HG02885 (cell line): ENCODE measurements around the gene UQCRHL.

Experiments used
- ATAC-seq: cut with Tn5 transposase; IDR thresholded peaks from one replicate; pipeline ENCODE4 v1.9.1; 2021; ENCODE audit warnings: mild to moderate bottlenecking; ENCODE audit not compliant: unreplicated experiment, poor library complexity

UQCRHL gene

DNA sequence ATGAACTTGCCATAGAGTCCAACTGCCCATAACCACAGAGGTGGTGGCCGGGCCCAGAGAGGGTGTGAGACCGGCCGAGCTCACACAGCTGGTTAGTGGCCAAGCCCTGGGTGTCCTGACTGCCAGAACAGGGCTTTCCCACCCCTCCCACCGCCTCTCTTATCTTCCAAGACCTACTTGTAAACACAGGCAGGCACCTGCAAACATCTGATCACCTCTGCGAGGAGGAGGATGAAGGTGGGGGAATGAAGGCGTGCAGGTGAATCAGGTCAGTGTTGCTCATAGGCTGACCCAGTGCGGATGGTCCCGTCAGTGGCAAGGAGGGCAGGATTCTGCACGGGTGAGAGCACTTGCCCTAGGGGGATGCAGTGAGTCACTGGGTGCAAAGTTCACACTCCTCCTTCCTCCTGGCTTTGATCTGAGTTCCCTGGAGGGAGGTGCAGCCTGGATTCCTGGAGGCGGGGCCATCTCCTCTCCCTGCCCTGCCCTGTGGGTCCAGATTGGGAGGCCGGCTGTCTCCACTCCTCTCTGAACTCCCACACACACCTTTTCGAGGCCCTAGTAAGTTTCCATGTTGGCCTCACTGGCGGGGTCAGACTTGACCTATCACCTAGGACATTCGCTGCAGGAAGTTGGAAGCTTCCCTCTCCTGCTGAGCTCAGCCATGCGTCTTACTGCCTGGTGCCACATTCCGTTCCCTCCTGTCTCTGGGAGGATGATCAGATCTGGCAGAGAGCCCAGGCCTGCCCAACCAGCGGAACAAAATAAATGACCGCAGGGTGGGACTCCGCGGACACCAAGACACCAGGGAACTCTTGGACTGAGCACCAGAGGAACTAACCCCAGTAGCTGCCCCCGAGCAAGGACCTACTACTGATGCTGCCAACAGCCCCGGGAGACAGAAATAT lies 7.3 kb downstream of the UQCRHL start:
- no peak for ATAC-seq

DNA sequence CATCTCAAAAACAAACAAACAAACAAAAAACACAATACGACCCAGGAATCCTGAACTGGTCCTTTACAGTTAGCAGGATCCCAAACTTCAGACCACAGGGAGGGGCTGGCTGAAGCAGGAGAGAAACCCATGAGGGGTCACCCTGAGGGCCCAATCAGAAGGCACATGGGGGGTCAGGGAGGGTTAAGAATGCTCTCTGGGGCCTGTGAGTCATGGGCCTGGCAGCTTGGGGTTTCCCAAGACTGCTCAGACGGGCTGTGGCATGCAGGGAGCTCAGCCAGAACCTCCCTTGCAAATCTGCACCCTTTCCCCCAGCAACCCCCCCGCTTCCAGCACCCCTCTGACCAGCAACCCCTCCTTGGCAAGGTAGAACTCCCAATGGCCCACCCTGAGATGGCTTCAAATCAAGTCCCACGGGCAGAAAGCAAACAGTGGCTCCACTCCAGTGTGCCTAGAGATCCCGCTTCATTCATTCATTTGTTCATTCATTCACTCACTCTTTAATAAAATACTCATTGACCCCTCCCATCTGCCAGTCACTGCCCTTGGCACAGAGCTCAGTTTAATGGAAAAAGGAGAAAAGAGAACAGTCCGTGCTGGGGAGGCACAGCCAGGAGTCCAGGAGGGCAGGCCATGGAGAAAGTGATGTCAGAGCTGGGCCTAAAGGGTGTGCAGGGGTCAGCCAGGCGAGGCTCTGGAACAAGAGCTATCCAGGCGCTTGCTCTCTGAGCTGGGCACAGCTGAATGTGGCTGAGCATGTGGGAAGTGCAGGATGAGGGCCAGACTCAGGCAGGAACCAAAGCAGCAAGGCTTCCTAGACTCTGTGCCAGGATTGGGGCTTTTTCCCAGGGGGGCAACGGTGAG lies 8.2 kb downstream of the UQCRHL start:
- no peak for ATAC-seq

DNA sequence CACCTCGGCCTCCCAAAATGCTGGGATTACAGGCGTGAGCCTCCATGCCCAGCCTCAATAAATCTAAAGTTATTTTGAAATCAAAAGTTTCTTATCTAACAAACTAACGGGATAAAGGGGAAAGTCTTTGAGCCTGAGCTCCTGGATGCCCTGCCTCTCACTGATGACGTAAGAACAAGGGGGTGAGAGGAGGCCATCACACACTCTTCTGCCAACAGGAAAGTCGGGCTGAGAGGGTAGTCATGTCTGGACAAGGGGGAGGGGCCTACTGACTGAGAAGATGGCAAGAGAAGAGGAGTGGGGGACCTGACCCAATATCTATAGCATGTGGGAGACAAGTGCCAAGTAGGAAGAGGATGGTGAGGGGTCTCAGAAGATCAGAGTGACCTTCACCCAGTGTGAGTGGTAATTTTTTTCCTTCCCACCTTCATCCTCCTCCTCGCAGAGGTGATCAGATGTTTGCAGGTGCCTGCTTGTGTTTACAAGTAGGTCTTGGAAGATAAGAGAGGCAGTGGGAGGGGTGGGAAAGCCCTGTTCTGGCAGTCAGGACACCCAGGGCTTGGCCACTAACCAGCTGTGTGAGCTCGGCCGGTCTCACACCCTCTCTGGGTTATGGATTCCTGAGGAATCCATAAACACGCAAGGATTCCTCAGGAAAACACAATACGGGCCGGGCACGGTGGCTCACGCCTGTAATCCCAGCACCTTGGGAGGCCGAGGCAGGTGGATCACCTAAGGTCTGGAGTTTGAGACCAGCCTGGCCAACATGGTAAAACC lies 9.6 kb downstream of the UQCRHL start:
- ATAC-seq, result no peak

DNA sequence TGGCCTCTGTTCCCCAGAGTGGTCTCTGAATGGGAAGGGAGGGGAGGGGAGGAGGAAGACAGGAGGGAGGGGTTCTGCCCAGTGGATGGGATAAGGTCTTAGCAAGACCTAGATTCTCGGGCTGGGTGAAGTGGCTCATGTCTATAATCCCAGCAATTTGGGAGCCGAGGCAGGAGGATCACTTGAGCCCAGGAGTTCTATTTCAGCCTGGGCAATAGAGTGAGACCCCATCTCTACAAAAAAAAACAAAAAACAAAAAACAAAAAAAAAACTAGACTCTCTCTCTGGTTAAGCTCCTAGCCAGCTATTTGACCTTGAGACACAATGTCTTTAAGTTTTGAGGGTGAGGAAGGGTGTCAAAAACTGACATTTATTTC lies 11.4 kb downstream of the UQCRHL start:
- ATAC-seq, result no peak

DNA sequence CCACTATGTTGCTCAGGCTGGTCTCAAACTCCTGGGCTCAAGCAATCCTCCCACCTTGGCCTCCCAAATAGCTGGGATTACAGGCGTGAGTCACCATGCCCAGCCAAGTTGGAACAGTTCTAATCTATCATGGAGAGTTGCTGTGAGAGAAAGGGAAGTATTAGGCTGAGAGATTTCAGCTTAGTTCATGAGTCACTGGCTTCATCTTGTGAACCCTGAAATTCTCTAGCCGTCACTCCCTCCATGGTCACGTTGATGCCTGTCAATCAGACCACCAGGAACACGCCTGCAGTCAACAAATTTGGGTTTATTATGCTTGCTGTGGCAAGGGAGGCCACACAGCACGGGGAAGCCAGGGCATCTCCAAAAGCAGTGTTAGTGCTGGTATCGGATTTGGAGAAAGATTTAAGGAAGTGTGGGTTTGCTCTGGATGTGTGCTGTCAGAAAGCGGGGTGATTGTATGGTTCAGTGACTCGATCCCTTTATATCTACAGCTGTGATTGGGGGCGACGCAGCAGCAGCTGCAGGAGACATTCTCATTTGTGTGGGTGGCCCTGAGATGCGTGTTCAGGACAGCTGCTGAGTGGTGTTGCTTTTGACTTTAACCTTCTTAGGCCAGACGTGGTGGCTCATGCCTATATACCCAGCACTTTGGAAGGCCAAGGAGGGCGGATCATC lies 18.7 kb downstream of the UQCRHL start:
- no peak for ATAC-seq

DNA sequence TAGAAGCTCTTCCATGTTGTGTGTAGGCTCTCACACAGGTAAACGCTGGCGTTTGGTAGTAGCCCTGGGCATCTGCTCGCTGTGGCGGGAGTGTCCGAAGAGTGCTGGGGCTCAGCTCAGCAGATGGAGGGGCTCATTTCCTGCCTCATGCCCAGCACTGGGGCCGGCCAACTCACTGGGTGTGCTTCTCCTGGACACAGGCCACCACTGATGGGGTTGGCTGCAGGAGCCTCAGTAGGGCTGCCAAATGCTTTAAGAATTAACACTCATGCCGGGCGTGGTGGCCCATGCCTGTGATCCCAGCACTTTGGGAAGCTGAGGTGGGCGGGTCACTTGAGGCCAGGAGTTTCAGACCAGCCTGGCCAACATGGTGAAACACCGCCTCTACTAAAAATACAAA lies 20.9 kb downstream of the UQCRHL start:
- ATAC-seq, result no peak

DNA sequence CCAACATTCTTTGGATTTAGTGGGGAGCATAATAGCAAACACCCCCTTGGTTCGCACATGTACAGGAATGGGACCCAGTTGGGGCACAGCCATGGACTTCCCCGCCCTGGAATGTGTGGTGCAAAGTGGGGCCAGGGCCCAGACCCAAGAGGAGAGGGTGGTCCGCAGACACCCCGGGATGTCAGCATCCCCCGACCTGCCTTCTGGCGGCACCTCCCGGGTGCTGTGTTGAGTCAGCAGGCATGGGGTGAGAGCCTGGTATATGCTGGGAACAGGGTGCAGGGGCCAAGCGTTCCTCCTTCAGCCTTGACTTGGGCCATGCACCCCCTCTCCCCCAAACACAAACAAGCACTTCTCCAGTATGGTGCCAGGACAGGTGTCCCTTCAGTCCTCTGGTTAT lies 21.8 kb downstream of the UQCRHL start:
- ATAC-seq, result no peak

DNA sequence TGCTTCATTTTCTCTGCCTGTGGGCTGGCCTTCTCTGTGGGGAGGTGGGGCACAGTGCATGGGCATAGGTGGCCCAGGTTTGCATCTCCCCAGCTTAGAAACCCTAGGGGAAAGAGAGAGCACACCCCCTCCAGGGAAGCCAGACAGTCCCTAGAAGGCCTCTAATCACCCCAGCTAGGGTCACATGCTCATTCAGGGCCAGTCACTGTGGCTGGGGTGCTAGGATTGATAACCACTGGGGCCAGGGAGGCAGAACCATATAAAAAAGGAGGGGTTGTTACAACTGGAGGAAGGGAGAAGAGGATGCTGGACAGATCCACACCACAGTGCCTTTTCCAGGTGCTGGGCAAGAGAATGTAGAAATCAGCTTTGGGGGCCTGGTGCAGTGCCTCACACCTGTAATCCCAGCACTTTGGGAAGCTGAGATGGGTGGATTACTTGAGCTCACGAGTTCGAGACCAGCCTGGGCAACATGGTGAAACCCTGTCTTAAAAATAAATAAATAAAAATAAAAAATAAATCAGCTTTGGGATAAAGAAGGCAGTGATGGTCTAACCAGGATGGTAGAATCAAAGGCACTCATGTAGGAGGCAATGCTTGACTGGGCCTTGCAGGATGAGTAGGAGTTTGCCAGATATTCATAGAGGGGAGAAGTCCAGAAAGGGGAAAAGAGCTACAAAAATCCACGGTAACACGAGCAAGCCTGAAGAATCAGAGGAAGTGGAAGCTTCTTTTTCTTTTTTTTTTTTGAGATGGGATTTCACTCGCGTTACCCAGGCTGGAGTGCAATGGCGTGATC lies 29.3 kb downstream of the UQCRHL start:
- ATAC-seq, result no peak

DNA sequence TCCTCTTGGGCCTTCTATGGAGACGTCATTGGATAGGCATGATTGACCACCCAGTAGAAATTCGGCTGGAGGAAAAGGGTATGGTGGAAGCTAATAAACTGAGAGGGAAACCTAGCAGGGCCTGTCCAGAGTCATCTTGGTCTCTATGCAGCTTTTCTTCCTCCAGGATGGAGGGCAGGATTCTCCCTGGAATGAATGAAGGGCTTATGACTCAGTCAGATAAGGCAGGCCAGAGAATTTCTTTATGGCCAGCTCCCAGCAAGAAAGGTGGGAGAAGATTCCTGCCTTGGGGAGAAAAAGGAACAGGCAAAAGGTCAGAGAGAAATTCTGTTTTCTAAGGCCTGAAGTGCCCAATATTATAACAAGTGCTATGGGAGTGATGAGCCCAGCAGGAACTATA lies 31.7 kb downstream of the UQCRHL start:
- no peak for ATAC-seq

DNA sequence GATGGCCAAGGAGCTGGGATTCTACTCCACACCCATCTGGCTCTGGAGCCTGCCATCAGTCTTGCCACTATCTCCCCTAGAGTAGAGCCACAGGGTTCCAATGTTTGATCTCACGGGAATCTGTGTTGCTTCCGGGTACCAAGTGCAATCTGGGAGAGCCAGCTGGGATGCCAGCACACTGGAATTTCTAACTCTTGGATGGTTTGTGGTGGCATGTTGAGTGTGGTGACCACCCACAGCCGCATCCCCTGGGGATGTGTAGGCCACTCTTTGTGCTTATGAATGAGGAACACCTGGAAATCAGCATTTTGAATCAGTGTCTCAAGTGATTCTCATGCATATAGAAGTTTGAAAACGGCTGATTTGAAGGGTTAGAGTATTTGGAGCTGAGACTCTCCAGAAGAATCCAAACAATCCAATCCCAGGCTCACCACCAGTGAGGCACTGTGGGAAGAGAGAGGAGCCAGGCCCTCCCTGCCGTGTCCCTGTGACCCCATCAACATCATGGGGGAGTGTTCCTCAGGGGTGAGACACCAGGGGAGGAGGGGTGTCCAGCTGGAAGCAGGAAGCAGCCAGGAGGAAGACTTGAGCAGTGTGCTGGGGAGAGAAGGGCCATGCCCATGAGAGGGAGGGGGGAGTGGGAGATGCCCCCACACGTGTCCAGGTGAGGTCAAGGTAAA lies 35.5 kb downstream of the UQCRHL start:
- no peak for ATAC-seq

DNA sequence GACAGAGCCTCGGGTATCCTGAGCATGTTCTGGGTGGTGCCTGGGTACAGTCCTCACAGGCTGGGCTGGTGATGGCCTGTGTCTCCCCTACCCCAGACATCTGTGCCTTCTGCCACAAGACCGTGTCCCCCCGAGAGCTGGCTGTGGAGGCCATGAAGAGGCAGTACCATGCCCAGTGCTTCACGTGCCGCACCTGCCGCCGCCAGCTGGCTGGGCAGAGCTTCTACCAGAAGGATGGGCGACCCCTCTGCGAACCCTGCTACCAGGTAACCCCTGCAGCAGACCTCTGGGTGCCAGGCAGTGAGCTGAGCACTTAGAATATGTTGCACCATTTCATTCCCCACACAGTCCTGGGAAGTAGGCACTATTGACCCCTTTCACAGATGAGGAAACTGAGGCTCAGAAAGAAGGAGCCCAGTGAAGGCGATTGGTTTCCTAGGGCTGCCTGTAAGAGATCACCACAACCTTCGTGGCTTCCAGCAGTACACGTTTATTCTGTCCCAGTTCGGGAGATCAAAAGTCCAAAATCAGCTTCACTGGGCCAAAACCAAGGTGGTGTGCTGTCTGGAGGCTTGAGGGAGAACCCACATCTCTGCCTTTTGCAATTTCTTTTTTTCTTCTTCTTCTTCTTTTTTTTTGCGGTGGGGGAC lies 37.0 kb downstream of the UQCRHL start:
- ATAC-seq, result no peak

DNA sequence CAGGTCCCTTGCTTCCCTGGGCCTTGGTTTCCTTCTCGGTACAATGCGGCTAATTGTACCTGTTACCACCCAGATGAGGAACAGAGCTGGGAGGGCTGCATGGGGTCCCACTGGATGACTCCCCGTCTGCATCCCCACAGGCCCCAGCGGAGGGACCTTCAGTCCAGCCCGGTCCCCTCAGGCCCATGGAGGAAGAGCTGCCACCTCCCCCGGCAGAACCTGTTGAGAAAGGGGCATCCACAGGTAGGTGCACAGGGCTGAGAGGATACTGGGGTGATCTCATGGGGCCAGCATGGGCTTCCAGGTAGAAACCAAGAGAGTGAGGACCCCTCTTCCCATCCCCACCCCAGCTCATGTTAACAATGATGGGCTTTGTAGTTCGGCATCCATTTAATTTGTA lies 39.1 kb downstream of the UQCRHL start:
- no peak for ATAC-seq

DNA sequence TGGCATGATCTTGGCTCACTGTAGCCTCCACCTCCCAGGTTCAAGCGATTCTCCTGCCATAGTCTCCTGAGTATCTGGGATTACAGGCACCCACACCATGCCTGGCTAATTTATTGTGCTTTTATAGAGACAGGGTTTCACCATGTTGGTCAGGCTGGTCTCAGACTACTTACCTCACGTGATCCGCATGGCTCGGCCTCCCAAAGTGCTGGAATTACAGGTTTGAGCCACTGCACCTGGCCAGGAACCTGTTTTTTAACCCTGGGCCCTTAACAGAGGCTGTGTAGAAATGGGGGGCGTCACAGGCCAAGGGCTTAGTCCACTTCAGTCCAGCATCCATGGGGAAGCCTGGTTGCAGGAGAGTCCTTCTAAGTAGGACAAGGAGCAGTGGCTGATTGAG lies 39.5 kb downstream of the UQCRHL start:
- ATAC-seq, result no peak

DNA sequence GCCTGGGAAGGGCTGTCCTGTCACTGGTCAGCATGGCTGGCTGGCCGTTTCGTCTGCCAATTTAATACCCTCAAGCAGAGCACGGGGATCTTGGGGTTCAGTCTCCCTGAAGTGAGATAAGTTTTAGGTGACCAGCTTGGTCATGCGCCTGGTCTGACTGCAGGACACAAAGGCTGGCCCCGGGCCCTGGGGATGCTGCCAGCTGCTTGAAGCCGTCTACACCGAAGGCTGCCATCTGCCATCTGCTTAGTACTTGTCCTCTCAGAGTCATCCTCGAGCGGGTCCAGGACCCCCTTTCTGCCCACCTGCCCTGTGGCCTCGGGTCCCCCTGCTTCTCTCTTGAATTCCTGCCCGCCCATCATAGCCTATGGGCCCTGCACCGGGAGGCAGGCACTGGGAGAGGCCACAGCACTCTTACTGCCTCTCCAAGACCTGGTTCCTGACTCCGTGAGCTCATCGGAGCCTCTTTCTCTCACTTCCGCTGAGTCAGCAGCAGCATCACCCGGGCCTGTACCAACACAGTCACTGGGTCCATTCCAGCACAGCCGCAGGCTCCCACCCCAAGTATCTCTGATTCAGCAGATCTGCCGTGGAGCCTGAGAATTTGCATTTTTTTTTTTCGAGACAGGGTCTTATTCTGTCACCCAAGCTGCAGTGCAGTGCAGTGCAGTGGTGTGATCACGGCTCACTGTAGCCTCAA lies 41.8 kb downstream of the UQCRHL start:
- no peak for ATAC-seq

DNA sequence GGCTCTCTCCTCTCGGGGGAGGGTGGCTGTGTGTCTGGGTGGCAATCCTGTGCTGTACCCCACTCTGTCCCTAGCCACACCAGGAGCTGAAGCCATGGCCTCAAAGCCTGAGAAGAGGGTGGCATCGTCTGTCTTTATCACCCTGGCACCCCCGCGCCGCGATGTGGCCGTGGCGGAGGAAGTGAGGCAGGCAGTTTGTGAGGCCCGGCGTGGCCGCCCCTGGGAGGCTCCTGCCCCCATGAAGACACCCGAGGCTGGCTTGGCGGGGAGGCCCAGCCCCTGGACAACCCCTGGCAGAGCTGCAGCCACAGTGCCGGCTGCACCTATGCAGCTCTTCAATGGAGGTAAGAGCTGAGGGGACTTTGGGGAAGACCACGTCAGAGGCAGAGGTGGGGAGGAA lies 42.6 kb downstream of the UQCRHL start:
- no peak for ATAC-seq

DNA sequence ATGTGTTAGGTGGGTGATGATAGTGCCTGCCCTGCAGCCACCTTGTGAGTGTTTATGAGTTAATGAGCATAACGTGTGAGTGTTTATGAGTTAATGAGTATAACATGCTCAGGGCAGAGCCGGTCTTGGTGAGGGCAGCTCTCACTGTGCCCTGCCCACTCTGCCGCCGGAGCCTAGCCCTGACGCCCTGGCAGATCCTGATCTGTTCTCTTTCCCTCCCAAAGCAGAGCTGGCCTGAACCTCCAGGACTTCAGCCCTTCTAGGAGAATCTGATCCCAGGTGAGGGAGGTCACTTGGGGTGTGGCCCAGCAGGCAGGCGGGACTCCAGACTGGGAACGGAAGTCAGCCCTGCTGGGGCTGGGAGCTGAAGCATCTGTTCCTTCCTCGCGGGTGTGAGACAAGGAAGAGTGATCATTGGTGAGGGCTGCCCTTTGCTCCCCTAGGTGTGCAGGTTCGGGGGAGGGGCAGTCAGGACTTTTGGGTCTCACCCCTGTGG lies 43.1 kb downstream of the UQCRHL start:
- no peak for ATAC-seq

DNA sequence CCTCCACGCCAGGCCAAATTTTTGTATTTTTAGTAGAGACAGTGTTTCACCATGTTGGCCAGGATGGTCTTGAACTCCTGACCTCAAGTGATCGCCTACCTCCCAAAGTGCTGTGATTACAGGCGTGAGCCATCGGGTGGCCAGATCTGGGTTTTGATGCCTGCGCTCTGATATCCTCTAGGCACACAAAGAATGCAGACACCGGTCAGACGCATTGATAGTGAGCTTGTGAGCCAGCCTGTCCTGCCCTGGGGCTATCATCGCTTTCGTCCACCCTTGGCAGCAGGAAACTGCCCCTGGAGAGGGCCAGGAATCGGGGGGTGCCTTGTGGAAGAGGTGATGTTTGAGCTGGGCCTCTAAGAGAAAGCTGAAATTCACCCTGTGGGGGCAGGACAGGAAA lies 44.9 kb downstream of the UQCRHL start:
- ATAC-seq, result no peak
